OCI-LY3 (cell line): ENCODE results near the gene PREX1.

ENCODE experiments used
- CTCF ChIP-seq: fragments of 200-600, 300-600 bp; sonication (generic); IDR thresholded peaks from 2 replicates; pipeline ENCODE4 v1.5.1; 2014; ENCODE audit warnings: antibody characterized with exemption, low read length, low read depth
- EZH2phosphoT487 ChIP-seq: fragments of 200-600 bp; shearing (Covaris generic); IDR thresholded peaks from 2 replicates; pipeline ENCODE4 v1.6.1; 2018; ENCODE audit warnings: antibody characterized with exemption, mixed run types, low read depth

GRCh38 chr20:48662711-48663110, 165.1 kb downstream of the PREX1 start:
- no peak for TF ChIP-seq CTCF
- TF ChIP-seq EZH2phosphoT487, result no peak
